Uterus (tissue), 2 donors: ENCODE measurements around the gene BRSK2.
"Not testable (repeated sequence)": the region's sequence is repeated elsewhere in the genome, so short reads cannot be mapped to it uniquely, and the experiment has no call there.

Experiments
- CTCF ChIP-seq, 4 experiments: fragments of 200-600 bp in 2 of 4; fragments of 450-650 bp in 2 of 4; sonication (generic) in 2 of 4; IDR thresholded peaks; one replicate each; pipeline ENCODE4 v1.5.1; 2016 to 2019; ENCODE audit warnings: antibody characterized with exemption in 4 of 4, mild to moderate bottlenecking in 2 of 4, moderate library complexity in 1 of 4
- POLR2A ChIP-seq, 2 donors: fragments of 450-650 bp; IDR thresholded peaks; one replicate each; pipeline ENCODE4 v1.6.1; 2016; ENCODE audit warnings: antibody characterized with exemption in 2 of 2, mild to moderate bottlenecking in 1 of 2, moderate library complexity in 1 of 2

GRCh38 chr11:1341226-1341625 is 48.5 kb upstream of the BRSK2 start:
- not testable (repeated sequence) for TF ChIP-seq CTCF, POLR2A (IDR thresholded peaks at IDR 0.05)
